ENCODE measurements around the gene RAB26.
A peak's percentile ranks its signal among the peaks of the same experiment; 100 is the strongest.

Gene RAB26

DNA sequence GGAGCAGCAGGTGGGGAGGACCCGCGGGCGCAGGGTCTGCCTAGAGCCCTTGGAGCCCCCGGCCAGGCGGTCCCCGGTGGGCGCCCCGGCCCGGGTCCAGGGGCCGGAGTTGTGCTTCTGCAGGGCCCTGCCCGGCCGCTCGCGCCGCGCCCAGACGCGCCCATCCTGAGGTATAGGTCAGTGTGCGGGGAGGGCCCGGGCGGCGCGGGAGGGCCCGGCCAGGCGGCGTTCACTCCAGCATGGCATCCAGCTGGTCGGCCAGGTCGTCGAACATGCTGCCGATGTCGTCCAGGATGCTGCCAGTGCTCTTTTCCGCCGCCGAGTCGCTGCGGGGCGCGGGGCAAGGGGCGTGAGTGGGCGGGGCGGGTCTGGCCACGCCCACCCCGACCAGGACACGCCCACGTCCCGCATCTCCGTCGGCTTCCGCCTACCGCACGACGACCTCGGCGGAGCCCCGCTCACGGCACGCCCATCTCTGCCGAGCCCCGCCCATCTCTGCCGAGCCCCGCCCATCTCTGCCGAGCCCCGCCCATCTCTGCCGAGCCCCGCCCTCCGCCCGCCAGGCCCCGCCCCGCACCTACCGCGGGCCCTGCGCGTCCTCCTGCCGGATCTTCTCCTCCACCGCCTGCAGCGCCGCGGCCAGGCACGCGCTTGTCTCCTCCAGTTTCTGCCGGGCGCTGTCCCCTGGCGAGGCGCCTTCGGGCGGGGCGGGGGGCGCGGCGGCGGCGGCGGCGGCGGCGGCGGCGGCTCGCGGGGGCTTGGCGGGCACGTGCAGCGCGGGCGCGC is 30.1 kb downstream of the RAB26 start:
- peak; percentile 95 for TF ChIP-seq KLF9 (tag by site-specific recombination; IDR thresholded peaks at IDR 0.05; ENCODE audit: low read depth)
- TF ChIP-seq HIC1 (tag by site-specific recombination; IDR thresholded peaks at IDR 0.05), result no peak
- TF ChIP-seq ZNF266 (tag by site-specific recombination; IDR thresholded peaks at IDR 0.05; ENCODE audit: low read depth), result no peak
- TF ChIP-seq SP3 (tag by site-specific recombination; IDR thresholded peaks at IDR 0.05), result 0 out of 2 replicates have a peak, but pooled peaks have one; percentile 26
- TF ChIP-seq ZNF544 (tag by site-specific recombination; IDR thresholded peaks at IDR 0.05), result no peak
- TF ChIP-seq, protein P1, sequence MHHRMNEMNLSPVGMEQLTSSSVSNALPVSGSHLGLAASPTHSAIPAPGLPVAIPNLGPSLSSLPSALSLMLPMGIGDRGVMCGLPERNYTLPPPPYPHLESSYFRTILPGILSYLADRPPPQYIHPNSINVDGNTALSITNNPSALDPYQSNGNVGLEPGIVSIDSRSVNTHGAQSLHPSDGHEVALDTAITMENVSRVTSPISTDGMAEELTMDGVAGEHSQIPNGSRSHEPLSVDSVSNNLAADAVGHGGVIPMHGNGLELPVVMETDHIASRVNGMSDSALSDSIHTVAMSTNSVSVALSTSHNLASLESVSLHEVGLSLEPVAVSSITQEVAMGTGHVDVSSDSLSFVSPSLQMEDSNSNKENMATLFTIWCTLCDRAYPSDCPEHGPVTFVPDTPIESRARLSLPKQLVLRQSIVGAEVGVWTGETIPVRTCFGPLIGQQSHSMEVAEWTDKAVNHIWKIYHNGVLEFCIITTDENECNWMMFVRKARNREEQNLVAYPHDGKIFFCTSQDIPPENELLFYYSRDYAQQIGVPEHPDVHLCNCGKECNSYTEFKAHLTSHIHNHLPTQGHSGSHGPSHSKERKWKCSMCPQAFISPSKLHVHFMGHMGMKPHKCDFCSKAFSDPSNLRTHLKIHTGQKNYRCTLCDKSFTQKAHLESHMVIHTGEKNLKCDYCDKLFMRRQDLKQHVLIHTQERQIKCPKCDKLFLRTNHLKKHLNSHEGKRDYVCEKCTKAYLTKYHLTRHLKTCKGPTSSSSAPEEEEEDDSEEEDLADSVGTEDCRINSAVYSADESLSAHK (tag by site-specific recombination; IDR thresholded peaks at IDR 0.05), result no peak
- TF ChIP-seq KLF1 (tag by site-specific recombination; IDR thresholded peaks at IDR 0.05), result peak; percentile 36; the same call in 1 of the 2 replicates
- no peak for TF ChIP-seq ZNF394 (tag by site-specific recombination; IDR thresholded peaks at IDR 0.05; ENCODE audit: borderline replicate concordance)
- peak; percentile 89 for TF ChIP-seq KLF10 (tag by site-specific recombination; IDR thresholded peaks at IDR 0.05)
- TF ChIP-seq HOXD13 (CRISPR knock-in tag; IDR thresholded peaks at IDR 0.05; ENCODE audit: borderline replicate concordance), result no peak
- TF ChIP-seq KLF8 (tag by site-specific recombination; IDR thresholded peaks at IDR 0.05), result peak; percentile 97
- TF ChIP-seq ZNF16 (tag by site-specific recombination; IDR thresholded peaks at IDR 0.05; ENCODE audit: low read depth), result no peak
- TF ChIP-seq MYNN (tag by site-specific recombination; IDR thresholded peaks at IDR 0.05; ENCODE audit: borderline replicate concordance), result no peak
- TF ChIP-seq ZNF704 (tag by site-specific recombination; IDR thresholded peaks at IDR 0.05), result no peak
- no peak for TF ChIP-seq ZNF555 (tag by site-specific recombination; conservative IDR thresholded peaks at IDR 0.05)
- no peak for TF ChIP-seq ZNF777 (tag by site-specific recombination; IDR thresholded peaks at IDR 0.05; ENCODE audit: borderline replicate concordance)
- H3K4me1 ChIP-seq (ENCODE audit: control insufficient read depth, insufficient read depth, low read length), result no peaks in the 10 kb centered on the region
- ChIA-PET CTCF (no interaction called here), POLR2A (no interaction called here)
- H3K9me3 ChIP-seq (ENCODE audit: control insufficient read depth, insufficient read depth, low read depth, low read length), result no peaks in the 10 kb centered on the region
- H3K4me3 ChIP-seq (ENCODE audit: low read depth, low read length), result no peak overlapping the region
- no peak overlapping the region for H3K27ac ChIP-seq (ENCODE audit: extremely low read depth, low read depth, low read length)
- H3K36me3 ChIP-seq (ENCODE audit: control insufficient read depth in 2 of 2, insufficient read depth in 1 of 2, low read length in 2 of 2), result peaks cover 0 to 50% of the 10 kb centered on the region in 2 experiments; a peak in 1 of 3 replicates

GRCh38 chr16:2179107-2179501 is 30.7 kb downstream of the RAB26 start:
- CTCF ChIA-PET, result no interaction called here
- POLR2A ChIA-PET, result no interaction called here
- peaks cover 0 to 48% of the 10 kb centered on the region in 2 experiments; a peak in 1 of 3 replicates for H3K36me3 ChIP-seq (ENCODE audit: control insufficient read depth in 2 of 2, insufficient read depth in 1 of 2, low read length in 2 of 2)
- no peak for TF ChIP-seq ZNF223 (tag by site-specific recombination; IDR thresholded peaks at IDR 0.05)
- TF ChIP-seq ZNF174 (tag by site-specific recombination; IDR thresholded peaks at IDR 0.05), result no peak
- no peak for TF ChIP-seq ZNF544 (tag by site-specific recombination; IDR thresholded peaks at IDR 0.05)
- TF ChIP-seq KLF7 (tag by site-specific recombination; IDR thresholded peaks at IDR 0.05; ENCODE audit: borderline replicate concordance), result no peak
- TF ChIP-seq ZNF768 (tag by site-specific recombination; IDR thresholded peaks at IDR 0.05), result no peak
- TF ChIP-seq ZNF645 (tag by site-specific recombination; IDR thresholded peaks at IDR 0.05), result no peak
- no peak for TF ChIP-seq SETDB1 (IDR thresholded peaks at IDR 0.05; ENCODE audit: insufficient read length, low read length)
- no peak for TF ChIP-seq ZNF560 (tag by site-specific recombination; IDR thresholded peaks at IDR 0.05; ENCODE audit: borderline replicate concordance)
- no peak for TF ChIP-seq ZNF394 (tag by site-specific recombination; IDR thresholded peaks at IDR 0.05; ENCODE audit: borderline replicate concordance)
- TF ChIP-seq ZNF776 (tag by site-specific recombination; IDR thresholded peaks at IDR 0.05; ENCODE audit: borderline replicate concordance), result no peak
- no peak for TF ChIP-seq ZNF600 (tag by site-specific recombination; IDR thresholded peaks at IDR 0.05)

More at GRCh38 chr16:2179107-2179501, 30.7 kb downstream of the RAB26 start:
- no peak overlapping the region for H3K4me3 ChIP-seq (ENCODE audit: low read depth, low read length)
- no peaks in the 10 kb centered on the region for H3K9me3 ChIP-seq (ENCODE audit: control insufficient read depth, insufficient read depth, low read depth, low read length)
- H3K27ac ChIP-seq (ENCODE audit: extremely low read depth, low read depth, low read length), result no peak overlapping the region
- H3K4me1 ChIP-seq (ENCODE audit: control insufficient read depth, insufficient read depth, low read length), result no peaks in the 10 kb centered on the region

All from HEK293 (cell line).